DOHH2 (cell line): Measurements from ENCODE around the gene TRMT112.
"Not testable (repeated sequence)": the region's sequence is repeated elsewhere in the genome, so short reads cannot be mapped to it uniquely, and the experiment has no call there.

ENCODE experiments used
- H3F3A ChIP-seq: fragments of 200-600 bp; sonication (generic), shearing (Covaris generic); 2 replicates; pipeline ENCODE4 v1.6.0; 2016; ENCODE audit warnings: antibody characterized with exemption, mild to moderate bottlenecking; ENCODE audit not compliant: control insufficient read depth, insufficient read depth
- H3K27ac ChIP-seq: fragments of 200-600 bp; sonication (generic); 2 replicates; pipeline ENCODE4 v1.5.1; 2014; ENCODE audit warnings: low read depth, mild to moderate bottlenecking, low read length, moderate library complexity
- H3K27me3 ChIP-seq: fragments of 200-600 bp; sonication (generic); 2 replicates; pipeline ENCODE4 v1.6.1; 2014; ENCODE audit warnings: mild to moderate bottlenecking, low read length, mixed read lengths; ENCODE audit not compliant: control insufficient read depth
- H3K36me3 ChIP-seq: fragments of 200-600 bp; sonication (generic); 2 replicates; pipeline ENCODE4 v1.6.1; 2014; ENCODE audit warnings: mild to moderate bottlenecking, low read length, moderate library complexity, mixed read lengths; ENCODE audit not compliant: control insufficient read depth
- H3K4me1 ChIP-seq: fragments of 200-600 bp; sonication (generic); 2 replicates; pipeline ENCODE4 v1.6.1; 2014; ENCODE audit warnings: mild to moderate bottlenecking, low read length, mixed read lengths; ENCODE audit not compliant: control insufficient read depth
- H3K4me2 ChIP-seq: fragments of 200-600 bp; sonication (generic); 2 replicates; pipeline ENCODE4 v1.6.0; 2014; ENCODE audit warnings: mild to moderate bottlenecking, low read length, moderate library complexity
- H3K4me3 ChIP-seq: fragments of 200-600 bp; sonication (generic); 2 replicates; pipeline ENCODE4 v1.5.1; 2014; ENCODE audit warnings: mild to moderate bottlenecking, low read length, mixed read lengths
- H3K79me2 ChIP-seq: fragments of 200-600 bp; sonication (generic); 2 replicates; pipeline ENCODE4 v1.6.1; 2014; ENCODE audit warnings: mild to moderate bottlenecking, low read length, mixed read lengths; ENCODE audit not compliant: control insufficient read depth
- H3K9me2 ChIP-seq: fragments of 200-600 bp; sonication (generic); replicated peaks from 2 replicates; pipeline ENCODE4 v1.6.1; 2014; ENCODE audit warnings: mild to moderate bottlenecking, low read length, mixed read lengths; ENCODE audit not compliant: control insufficient read depth
- H3K9me3 ChIP-seq: fragments of 200-600 bp; sonication (generic); 2 replicates; pipeline ENCODE4 v1.6.1; 2014; ENCODE audit warnings: antibody characterized with exemption, low read length, mixed read lengths; ENCODE audit not compliant: control insufficient read depth, insufficient read depth
- H4K20me1 ChIP-seq: fragments of 200-600 bp; sonication (generic); 2 replicates; pipeline ENCODE4 v1.6.0; 2014; ENCODE audit warnings: low read depth, mild to moderate bottlenecking, antibody characterized with exemption, low read length, moderate library complexity; ENCODE audit not compliant: control insufficient read depth, insufficient read depth
- CTCF ChIP-seq: fragments of 200-600 bp; sonication (generic); IDR thresholded peaks from one replicate; pipeline ENCODE4 v1.5.1; 2014; ENCODE audit warnings: antibody characterized with exemption, mild to moderate bottlenecking, low read depth, low read length; ENCODE audit not compliant: poor library complexity, severe bottlenecking
- EZH2phosphoT487 ChIP-seq: fragments of 200-600 bp; sonication (generic); IDR thresholded peaks from 2 replicates; pipeline ENCODE4 v1.6.1; 2017; ENCODE audit warnings: borderline replicate concordance, mild to moderate bottlenecking, antibody characterized with exemption, low read length, moderate library complexity, mixed read lengths

The TRMT112 gene

GRCh38 chr11:64318766-64319761 is 1.7 kb upstream of the TRMT112 start:
- Histone ChIP-seq H3K9me3 (no peaks in the 10 kb centered on the region), H3K79me2 (peaks cover 39% of the 10 kb centered on the region), H3K27me3 (no peaks in the 10 kb centered on the region), H4K20me1 (no peaks in the 10 kb centered on the region), H3K4me1 (peaks cover 28% of the 10 kb centered on the region), H3K4me2 (peak overlapping the region; percentile 79), H3K4me3 (peak overlapping the region; percentile 91), H3F3A (peaks cover 16% of the 10 kb centered on the region), H3K27ac (peak overlapping the region; percentile 93), H3K36me3 (peaks cover 63% of the 10 kb centered on the region), H3K9me2 (no peaks in the 10 kb centered on the region)
- no peak for TF ChIP-seq EZH2phosphoT487
- no peak for TF ChIP-seq CTCF

- Histone ChIP-seq H3F3A (peaks cover 16% of the 10 kb centered on the region), H4K20me1 (no peaks in the 10 kb centered on the region), H3K4me3 (peak within 1 kb of the TSS; percentile 91), H3K36me3 (peaks cover 66% of the 10 kb centered on the region), H3K9me2 (no peaks in the 10 kb centered on the region), H3K4me1 (peaks cover 28% of the 10 kb centered on the region), H3K9me3 (no peaks in the 10 kb centered on the region), H3K4me2 (peak within 1 kb of the TSS; percentile 79), H3K79me2 (peaks cover 41% of the 10 kb centered on the region), H3K27me3 (no peaks in the 10 kb centered on the region), H3K27ac (peak within 1 kb of the TSS; percentile 93)
- TF ChIP-seq CTCF, result peak; percentile 51
- TF ChIP-seq EZH2phosphoT487, result no peak
Observed at GRCh38 chr11:64317961-64318765, 804 bp upstream of the TRMT112 start, which contains the start of gene PRDX5. Gene PRDX5, plus strand, starts transcription at chr11:64318121. Its CDS starts 95 bp downstream, at chr11:64318216.

GRCh38 chr11:64316672-64317324 is 561 bp downstream of the TRMT112 start:
- Histone ChIP-seq H3K9me2 (no peaks in the 10 kb centered on the region), H3K27ac (peak overlapping the region; percentile 93), H4K20me1 (no peaks in the 10 kb centered on the region), H3K36me3 (peaks cover 64% of the 10 kb centered on the region), H3K4me3 (peak overlapping the region; percentile 91), H3K9me3 (no peaks in the 10 kb centered on the region), H3K4me2 (peak overlapping the region; percentile 79), H3K27me3 (no peaks in the 10 kb centered on the region), H3F3A (peaks cover 19% of the 10 kb centered on the region), H3K79me2 (peaks cover 49% of the 10 kb centered on the region), H3K4me1 (peaks cover 28% of the 10 kb centered on the region)
- TF ChIP-seq EZH2phosphoT487 (no peak), CTCF (peak; percentile 38)

GRCh38 chr11:64315667-64316526 is 1.5 kb downstream of the TRMT112 start:
- not testable (repeated sequence) for H3K9me2 ChIP-seq, H3K27me3 ChIP-seq, H3K9me3 ChIP-seq, H4K20me1 ChIP-seq
- H3K36me3 ChIP-seq, result peaks cover 60% of the 10 kb centered on the region
- peak overlapping the region; percentile 91 for H3K4me3 ChIP-seq
- peaks cover 54% of the 10 kb centered on the region for H3K79me2 ChIP-seq
- H3K4me2 ChIP-seq, result peak overlapping the region; percentile 79
- peaks cover 19% of the 10 kb centered on the region for H3F3A ChIP-seq
- H3K27ac ChIP-seq, result peak overlapping the region; percentile 93
- H3K4me1 ChIP-seq, result peaks cover 28% of the 10 kb centered on the region
